NCI-H1930 (cell line): ENCODE data around the gene MCEMP1.
A peak's percentile ranks its signal among the peaks of the same experiment; 100 is the strongest.

Experiments used
- DNase-seq, 2 experiments: peaks; one replicate each; lab custom pipeline; 2025; lab: John Stamatoyannopoulos, UW

The MCEMP1 gene, protein sequence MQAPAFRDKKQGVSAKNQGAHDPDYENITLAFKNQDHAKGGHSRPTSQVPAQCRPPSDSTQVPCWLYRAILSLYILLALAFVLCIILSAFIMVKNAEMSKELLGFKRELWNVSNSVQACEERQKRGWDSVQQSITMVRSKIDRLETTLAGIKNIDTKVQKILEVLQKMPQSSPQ

GRCh38 chr19:7676854-7677253 is at the start of gene MCEMP1:
MCEMP1 (plus strand) TSS chr19:7677090; CDS start chr19:7677121, 31 bp downstream.
- DNase-seq, result no peak

DNA sequence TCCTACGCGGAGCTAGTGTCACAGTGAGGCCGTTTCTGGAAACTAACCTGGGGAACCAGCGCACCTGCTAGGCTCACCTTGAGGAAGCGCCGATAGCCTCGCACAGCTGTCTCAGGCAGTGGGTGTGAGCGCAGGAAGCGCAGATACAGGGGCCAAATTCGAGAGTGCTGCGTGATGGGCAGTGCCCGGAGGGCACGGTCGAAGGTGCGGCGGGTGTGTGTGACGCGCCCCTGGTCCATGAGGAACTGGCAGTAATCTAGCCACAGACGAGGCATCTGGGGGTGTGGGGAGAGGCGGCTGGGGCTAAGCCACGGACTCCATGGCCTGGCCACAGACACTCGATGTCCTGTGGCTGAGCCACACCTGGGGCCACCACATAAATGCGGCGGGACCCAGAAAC is 49.7 kb upstream of the MCEMP1 start:
- DNase-seq, result no peak

DNA sequence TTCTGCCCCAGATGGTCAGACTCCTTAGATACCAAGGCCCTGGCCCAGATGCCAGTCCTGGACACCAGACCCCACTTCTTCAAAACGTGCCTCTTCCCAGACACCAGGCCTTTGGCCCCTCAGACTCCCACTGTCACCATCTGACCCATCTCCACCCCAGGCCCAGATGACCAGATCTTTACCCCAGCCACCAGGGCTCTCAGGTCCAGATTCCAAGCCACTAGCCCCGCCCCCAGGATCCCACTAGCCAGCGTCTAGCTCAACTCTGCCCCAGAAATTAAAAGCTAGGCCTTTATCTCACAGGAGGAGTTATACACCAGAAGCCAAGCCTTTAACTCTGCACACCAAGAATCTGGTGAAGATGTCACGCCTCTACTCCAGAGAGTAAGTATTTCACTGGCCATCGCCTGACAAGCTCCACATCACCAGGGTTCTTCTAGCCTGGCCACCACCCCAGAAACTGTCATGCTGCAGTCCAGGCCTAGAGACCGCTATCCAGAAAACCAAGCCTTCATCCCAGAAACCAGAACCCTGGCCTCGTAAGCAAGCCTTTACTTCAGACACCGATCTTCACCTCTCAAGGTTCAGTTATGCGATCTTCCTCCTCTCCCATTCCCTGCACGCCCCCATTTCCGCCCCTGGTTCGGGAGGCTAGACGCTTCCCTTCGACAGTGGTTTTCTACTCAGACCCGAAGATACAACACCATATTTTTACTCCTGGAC is 48.1 kb upstream of the MCEMP1 start:
- DNase-seq, result no peak

DNA sequence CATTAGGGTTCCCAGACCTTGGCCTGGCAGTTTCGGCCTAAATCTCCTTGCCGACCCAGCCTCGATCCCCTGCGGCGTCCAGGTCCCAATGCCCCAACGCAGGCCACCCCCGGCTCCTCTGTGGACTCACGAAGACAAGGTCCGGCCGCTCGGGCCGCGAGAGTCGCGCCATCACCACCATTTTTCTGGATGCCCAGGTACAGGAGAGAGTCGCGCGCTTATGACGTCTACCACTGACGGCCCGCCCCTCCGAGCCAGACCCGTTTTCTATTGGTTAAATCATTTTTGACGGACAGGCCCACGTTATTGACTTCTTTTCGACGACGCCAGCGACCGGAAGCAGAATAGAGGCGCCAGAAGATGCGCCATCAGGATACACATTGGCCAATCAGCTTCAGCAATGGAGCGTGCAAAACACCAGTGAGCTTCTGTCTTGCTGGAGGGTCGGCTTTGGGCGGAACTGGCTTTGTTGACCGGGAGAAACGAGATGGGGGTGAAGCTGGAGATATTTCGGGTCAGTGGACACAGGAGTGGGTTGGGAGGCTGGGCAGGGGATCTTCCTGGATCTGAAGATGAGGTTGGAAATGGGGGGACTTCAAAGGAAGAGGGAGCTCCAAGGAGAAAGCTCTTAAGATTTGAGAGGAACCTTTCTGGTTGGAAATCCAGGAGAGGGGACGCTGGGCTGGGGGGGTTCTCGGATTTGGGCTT is 47.4 kb upstream of the MCEMP1 start, which contains the start of the genes PET100 and XAB2:
TSS of gene PET100 (plus strand) at position 447 of the 708 bp plus-strand sequence. CDS start at position 488, 41 bp downstream.
TSS of gene XAB2 (minus strand) at position 199 of the 708 bp plus-strand sequence. CDS start at position 181, 18 bp downstream.
- peak; percentile 91 to 94 for DNase-seq

GRCh38 chr19:7631577-7631976 is 45.3 kb upstream of the MCEMP1 start:
- no peak for DNase-seq

- DNase-seq, result no peak
These were observed 44.3 kb upstream of the MCEMP1 start for GRCh38 chr19:7632340-7633203.

DNA sequence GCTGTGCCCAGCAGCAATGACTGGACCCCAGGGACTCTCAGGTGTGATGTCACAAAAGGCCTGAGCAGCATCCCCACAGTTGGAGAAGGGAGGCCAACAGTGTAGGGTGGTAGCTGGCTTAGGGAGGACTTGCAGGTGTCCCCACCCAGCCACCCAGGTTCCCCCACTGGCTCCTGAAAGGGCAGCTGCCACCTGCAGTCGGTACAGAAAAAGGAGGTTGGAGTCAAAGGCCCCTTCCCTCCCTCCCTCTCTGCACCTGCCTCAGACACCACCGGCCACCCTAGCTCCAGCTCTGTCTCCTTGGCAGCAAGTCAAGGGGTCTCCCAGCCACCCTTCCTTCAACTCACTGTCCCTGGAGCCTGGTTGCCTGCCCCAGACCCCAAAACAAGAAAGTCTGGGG is 43.2 kb upstream of the MCEMP1 start, which contains the start of gene PCP2:
TSS of gene PCP2 (minus strand) at position 22 of the 400 bp plus-strand sequence. CDS start 262 bp downstream, outside the sequence.
- no peak for DNase-seq

- no peak for DNase-seq
These were observed 41.2 kb upstream of the MCEMP1 start for GRCh38 chr19:7635670-7636069.

GRCh38 chr19:7636317-7636690 is 40.6 kb upstream of the MCEMP1 start:
- DNase-seq, result no peak

DNA sequence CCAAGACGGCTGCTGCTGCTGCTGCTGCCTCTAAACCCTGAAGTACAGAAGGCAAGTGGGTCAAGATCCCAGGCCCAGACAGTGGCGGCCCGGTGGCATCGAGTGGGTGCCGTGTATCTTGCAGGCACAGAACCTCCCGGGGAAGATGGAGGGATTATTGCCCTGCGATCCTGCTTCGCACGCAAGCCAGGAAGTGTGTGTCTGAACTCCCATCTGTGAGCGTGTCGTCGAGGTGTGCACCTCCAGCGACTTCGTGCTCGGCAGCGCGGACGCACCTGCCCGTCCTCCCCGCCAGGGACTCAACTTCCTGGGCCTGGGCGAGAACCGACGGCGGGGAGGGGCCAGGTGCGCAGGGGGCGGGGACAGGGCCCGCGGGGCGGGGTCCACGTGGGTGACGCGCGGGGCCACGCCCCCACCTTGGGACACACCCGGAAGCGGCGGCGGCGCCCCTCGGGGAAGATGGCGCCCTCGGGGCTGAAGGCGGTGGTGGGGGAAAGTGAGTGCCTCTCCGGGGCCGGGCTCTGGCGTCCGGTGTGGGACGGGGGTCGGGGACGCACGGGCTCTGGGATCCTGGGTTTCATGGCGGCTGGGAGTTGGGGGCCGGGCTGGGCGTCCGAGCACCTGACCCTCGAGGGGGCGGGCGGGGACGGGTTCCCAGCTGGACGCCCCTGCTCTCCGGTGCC is 40.1 kb upstream of the MCEMP1 start, which contains the start of gene STXBP2:
TSS of gene STXBP2 (plus strand) at position 420 of the 683 bp plus-strand sequence. CDS start at position 460, 40 bp downstream.
- DNase-seq, result peak; percentile 31 to 76

DNA sequence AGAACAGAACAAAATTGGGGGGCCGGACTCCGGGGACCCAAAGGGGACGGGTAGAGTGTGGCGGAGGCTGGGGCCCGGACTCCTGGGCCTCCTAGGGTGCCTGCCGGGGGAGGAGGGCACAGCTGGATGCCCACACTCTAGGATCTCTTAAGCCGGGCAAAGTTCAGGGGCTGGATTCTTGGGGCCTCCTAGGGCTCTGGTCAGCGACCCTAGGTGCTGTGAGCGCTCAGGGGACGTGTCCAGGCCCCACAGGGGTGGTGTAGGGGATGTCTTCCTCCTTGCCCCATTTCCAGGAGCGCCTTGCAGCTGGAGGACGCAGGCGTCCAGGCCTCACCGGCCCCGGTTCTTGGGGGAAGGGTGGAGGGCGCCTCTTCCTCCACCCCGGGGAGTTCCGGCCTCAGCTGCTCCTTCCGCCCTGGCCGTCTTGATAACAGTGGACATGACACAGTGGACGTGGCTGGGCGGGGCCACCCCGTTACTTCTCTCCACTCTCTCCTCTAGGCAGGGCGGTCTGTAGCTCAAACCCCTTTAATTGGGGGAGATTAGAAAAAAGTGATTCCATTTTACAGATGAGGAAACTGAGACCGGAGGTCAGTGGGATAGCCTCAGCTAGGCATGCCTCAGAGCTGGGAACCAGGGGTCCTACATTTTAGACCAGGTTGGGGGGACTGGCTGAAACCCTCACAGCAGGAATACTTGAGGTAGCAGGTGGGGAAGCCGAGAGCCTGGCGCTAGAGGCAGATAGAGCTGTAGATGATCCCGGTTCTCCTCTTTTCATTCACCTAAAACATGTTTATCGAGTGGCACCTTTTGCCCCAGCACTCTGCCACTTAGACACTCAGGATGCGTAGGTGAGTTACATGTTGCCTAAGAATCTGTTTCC is 39.3 kb upstream of the MCEMP1 start:
- no peak for DNase-seq

DNA sequence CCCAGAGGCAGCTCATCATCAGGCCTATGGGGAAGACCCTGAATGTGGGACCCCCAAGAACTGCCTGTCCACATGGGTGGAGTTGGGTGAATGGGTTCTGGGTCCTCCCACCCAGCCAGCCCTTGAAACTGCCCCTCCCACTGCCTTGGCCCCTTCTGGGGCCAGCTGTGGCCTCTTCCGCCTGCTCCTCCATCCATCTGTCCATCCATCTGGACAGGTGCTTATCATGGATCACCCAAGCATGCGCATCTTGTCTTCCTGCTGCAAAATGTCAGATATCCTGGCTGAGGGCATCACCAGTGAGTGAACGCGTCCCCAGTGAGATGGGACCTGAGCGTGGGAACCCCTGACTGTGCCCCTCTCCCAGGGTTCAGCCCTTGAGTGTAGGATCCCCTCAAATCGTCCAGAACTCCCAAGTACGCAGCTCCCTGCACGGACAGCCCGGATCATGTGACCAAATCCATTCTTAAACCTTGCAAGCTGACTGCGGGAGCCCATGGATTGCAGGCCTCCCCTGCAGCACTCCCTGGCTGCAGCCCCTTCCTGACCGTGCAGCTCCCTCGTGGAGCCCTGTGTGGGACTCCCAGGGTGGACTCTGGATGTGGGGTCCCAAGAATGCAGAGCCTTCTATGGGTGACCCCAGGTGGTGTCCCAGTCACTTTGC is 38.0 kb upstream of the MCEMP1 start:
- no peak for DNase-seq

- no peak for DNase-seq
These were observed 37.0 kb upstream of the MCEMP1 start for GRCh38 chr19:7639863-7640348.

DNA sequence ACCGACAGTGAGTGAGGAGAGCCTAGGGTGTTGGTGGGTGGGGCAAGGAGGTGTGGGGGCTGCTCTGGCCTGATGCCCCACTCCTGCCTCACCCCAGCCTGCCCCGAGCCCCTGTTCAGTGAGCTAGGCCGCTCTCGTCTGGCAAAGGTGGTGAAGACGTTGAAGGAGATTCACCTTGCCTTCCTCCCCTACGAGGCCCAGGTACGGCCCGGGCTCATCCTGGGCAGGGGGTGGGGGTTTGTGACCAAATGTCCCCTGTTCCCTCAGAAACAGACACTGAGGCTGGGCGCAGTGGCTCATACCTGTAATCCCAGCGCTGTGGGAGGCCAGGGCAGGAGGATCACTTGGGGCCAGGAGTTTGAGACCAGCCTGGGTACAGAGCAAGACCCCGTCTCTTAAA is 36.1 kb upstream of the MCEMP1 start:
- no peak for DNase-seq

GRCh38 chr19:7641290-7642276 is 35.3 kb upstream of the MCEMP1 start:
- DNase-seq, result no peak

- no peak for DNase-seq
These were observed 34.4 kb upstream of the MCEMP1 start for GRCh38 chr19:7642295-7643030.

GRCh38 chr19:7643031-7643415 is 33.9 kb upstream of the MCEMP1 start:
- no peak for DNase-seq
